ENCODE measurements around the gene MGLL. TPM values are rescaled to one million over a fixed set of nuclear protein-coding genes. Genes with fewer than 3 reads are reported as not detected.

MGLL gene
- total RNA-seq, 1 donor from 2014 or later: 10.3 TPM

DNA sequence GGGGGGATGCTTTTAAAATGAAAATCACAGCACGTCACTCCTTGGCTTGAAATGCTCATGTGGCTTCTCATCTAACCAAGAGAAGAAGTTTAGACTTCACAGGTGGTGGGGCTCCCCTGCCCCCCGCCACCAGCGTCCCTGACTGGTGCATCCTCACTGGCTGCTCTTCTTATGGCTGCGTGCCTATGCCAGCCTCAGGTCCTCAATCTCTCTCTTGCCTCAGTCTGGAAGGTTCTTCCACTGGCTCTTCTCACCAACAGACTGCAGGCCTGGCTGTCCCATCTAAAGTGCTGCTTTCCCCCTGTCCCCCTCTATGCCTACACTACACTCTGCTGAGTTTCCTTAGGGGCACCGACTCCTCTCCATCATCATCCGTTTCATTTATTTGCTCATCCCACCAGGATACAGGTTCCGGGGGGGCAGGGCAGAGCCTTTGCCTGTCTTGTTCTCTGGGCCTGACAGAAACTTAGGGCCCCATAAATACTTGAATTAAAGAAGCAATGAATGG lies 128.9 kb downstream of the MGLL start:
- peaks cover 4% of the 10 kb centered on the region for H3K9me3 Mint-ChIP-seq (ENCODE audit: unreplicated experiment)
- peaks cover 23% of the 10 kb centered on the region for H3K4me1 Mint-ChIP-seq (ENCODE audit: low read depth, unreplicated experiment)
- H3K4me3 Mint-ChIP-seq (ENCODE audit: unreplicated experiment): no peak overlapping the region
- DNase-seq: peak; percentile 3
- no peaks in the 10 kb centered on the region for H3K36me3 Mint-ChIP-seq (ENCODE audit: unreplicated experiment)
- peaks cover 6% of the 10 kb centered on the region for H3K27me3 Mint-ChIP-seq (ENCODE audit: unreplicated experiment)
- no peak overlapping the region for H3K27ac Mint-ChIP-seq (ENCODE audit: unreplicated experiment)
- TF ChIP-seq, protein P1, sequence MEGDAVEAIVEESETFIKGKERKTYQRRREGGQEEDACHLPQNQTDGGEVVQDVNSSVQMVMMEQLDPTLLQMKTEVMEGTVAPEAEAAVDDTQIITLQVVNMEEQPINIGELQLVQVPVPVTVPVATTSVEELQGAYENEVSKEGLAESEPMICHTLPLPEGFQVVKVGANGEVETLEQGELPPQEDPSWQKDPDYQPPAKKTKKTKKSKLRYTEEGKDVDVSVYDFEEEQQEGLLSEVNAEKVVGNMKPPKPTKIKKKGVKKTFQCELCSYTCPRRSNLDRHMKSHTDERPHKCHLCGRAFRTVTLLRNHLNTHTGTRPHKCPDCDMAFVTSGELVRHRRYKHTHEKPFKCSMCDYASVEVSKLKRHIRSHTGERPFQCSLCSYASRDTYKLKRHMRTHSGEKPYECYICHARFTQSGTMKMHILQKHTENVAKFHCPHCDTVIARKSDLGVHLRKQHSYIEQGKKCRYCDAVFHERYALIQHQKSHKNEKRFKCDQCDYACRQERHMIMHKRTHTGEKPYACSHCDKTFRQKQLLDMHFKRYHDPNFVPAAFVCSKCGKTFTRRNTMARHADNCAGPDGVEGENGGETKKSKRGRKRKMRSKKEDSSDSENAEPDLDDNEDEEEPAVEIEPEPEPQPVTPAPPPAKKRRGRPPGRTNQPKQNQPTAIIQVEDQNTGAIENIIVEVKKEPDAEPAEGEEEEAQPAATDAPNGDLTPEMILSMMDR (IDR thresholded peaks at IDR 0.05; ENCODE audit: partially characterized antibody, unreplicated experiment): no peak

DNA sequence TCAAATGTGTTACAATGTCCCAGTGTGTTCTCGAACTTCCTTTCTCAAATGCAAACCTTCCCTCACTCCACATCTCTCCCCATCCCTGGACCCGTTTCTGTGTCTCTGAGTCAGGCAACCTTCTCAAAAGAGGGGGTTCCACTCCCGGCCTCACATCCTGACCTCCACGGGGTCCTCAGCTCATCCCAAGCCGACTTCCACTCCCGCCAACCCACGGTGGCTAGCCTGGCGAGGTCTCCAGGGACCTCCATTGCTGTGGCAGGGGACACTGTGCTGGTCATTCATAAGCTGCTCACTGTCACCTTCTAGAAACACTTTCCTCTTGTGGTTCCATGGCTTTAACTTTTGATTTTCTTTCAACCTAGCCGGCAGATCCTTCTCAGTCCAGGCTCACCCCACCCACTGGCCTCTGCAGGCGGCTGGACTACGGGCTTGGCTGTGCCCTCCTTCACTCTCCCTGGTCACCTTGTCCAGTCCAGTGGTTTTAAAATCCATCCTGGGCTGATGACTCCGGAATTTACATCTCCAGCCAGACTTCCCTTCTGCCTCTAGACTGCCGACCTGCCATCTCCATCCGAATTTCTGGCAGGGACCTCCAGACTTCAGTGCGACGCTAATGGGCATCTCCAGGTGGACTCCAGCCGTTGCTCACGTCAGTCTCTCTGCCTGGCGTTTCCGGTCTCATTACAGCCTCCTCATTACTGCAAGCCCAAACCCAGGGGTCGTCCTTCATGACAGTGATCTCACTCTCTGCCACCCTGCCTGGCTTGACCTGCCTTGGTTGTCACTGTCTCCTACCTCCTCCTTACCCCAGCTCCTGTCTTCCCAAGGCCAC lies 129.6 kb downstream of the MGLL start:
- TF ChIP-seq, protein P1 (IDR thresholded peaks at IDR 0.05; ENCODE audit: partially characterized antibody, unreplicated experiment): no peak
- no peak overlapping the region for H3K4me3 Mint-ChIP-seq (ENCODE audit: unreplicated experiment)
- peak overlapping the region; percentile 72 for H3K27ac Mint-ChIP-seq (ENCODE audit: unreplicated experiment)
- DNase-seq: peak; percentile 12
- H3K4me1 Mint-ChIP-seq (ENCODE audit: low read depth, unreplicated experiment): peaks cover 21% of the 10 kb centered on the region
- H3K9me3 Mint-ChIP-seq (ENCODE audit: unreplicated experiment): peaks cover 4% of the 10 kb centered on the region
- H3K27me3 Mint-ChIP-seq (ENCODE audit: unreplicated experiment): peaks cover 6% of the 10 kb centered on the region
- H3K36me3 Mint-ChIP-seq (ENCODE audit: unreplicated experiment): no peaks in the 10 kb centered on the region

DNA sequence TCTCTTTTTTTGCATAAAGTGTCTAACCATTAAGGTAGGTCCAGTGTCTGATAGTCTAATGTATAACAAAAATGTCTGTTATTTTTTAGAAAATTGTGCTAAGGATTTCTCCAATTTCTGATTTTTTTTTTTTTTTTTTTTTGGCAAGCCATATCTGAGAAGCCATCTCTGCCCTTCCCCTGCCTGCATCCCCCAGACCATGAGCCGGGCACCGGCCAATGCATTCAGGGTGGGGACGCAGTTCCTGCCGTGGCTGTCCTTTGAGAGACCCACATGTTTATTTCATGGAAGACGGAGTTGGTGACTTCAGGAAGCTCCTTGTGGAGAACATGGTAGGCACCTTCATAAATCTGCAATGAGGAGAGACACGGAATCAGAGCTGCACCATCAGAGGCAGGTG lies 130.3 kb downstream of the MGLL start:
- H3K27ac Mint-ChIP-seq (ENCODE audit: unreplicated experiment): no peak overlapping the region
- peaks cover 6% of the 10 kb centered on the region for H3K27me3 Mint-ChIP-seq (ENCODE audit: unreplicated experiment)
- TF ChIP-seq, protein P1 (IDR thresholded peaks at IDR 0.05; ENCODE audit: partially characterized antibody, unreplicated experiment): no peak
- no peaks in the 10 kb centered on the region for H3K36me3 Mint-ChIP-seq (ENCODE audit: unreplicated experiment)
- H3K9me3 Mint-ChIP-seq (ENCODE audit: unreplicated experiment): peaks cover 4% of the 10 kb centered on the region
- peaks cover 17% of the 10 kb centered on the region for H3K4me1 Mint-ChIP-seq (ENCODE audit: low read depth, unreplicated experiment)
- H3K4me3 Mint-ChIP-seq (ENCODE audit: unreplicated experiment): no peak overlapping the region
- peak; percentile 5 for DNase-seq

DNA sequence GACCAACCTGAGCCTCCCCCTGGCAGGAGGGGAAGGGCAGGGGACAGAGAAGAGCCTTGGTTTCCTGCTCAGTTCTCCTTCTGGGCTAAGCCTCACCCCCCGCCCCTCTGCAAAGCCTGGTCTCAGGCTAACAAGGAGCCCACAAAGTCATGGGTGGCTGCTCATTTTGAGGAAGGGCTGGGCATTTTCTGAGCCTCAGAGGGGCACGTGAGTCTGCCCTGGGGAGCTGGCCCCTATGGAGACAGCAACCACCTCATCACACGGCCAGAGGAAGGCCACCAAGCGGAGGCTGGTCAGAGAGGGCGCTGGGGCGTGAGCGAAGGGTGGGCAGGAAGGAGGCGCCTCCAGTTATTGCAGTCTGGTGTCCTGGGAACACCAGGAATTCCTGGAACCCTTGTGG lies 130.8 kb downstream of the MGLL start:
- Mint-ChIP-seq H3K4me3 (ENCODE audit: unreplicated experiment) (no peak overlapping the region), H3K27me3 (ENCODE audit: unreplicated experiment) (peaks cover 6% of the 10 kb centered on the region), H3K36me3 (ENCODE audit: unreplicated experiment) (no peaks in the 10 kb centered on the region), H3K27ac (ENCODE audit: unreplicated experiment) (no peak overlapping the region), H3K4me1 (ENCODE audit: low read depth, unreplicated experiment) (peaks cover 14% of the 10 kb centered on the region), H3K9me3 (ENCODE audit: unreplicated experiment) (peaks cover 2% of the 10 kb centered on the region)
- TF ChIP-seq, protein P1 (IDR thresholded peaks at IDR 0.05; ENCODE audit: partially characterized antibody, unreplicated experiment): no peak
- peak; percentile 11 for DNase-seq

DNA sequence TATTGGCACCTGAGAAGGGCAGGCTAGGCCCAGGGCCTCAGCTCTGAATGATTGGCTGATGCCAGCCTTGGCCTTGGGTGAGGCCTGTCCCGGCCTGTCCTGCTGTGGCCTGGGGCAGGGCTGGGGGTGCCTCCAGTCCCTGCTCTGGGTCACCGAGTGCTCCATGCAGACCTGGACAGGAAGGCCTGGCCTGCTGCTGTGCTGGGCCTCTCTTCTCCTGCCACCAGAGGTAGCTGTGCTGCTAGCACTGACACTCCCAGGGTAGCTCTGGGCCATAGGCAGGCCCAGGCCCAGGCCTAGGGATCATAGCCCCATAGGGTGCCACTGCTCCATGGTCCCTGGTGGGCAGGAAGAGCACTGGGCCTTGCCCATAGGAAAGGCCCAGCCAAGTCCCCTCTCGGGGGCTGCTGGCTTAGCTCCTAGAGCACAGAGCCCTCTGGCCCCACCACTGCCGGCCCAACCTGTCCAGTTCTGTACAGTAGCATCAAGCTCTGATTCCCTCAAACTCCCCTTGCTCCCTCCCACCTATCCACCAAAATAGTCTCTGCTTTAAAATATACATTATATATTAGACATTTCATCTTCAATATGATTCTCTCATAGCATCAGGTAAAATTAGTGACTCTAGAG lies 131.4 kb downstream of the MGLL start:
- no peak overlapping the region for H3K4me3 Mint-ChIP-seq (ENCODE audit: unreplicated experiment)
- peak; percentile 68 for DNase-seq
- peaks cover 6% of the 10 kb centered on the region for H3K27me3 Mint-ChIP-seq (ENCODE audit: unreplicated experiment)
- peaks cover 2% of the 10 kb centered on the region for H3K9me3 Mint-ChIP-seq (ENCODE audit: unreplicated experiment)
- TF ChIP-seq, protein P1 (IDR thresholded peaks at IDR 0.05; ENCODE audit: partially characterized antibody, unreplicated experiment): peak; percentile 61
- H3K27ac Mint-ChIP-seq (ENCODE audit: unreplicated experiment): no peak overlapping the region
- H3K36me3 Mint-ChIP-seq (ENCODE audit: unreplicated experiment): no peaks in the 10 kb centered on the region
- H3K4me1 Mint-ChIP-seq (ENCODE audit: low read depth, unreplicated experiment): peaks cover 13% of the 10 kb centered on the region

All from glutamatergic neuron (in vitro differentiated cells).